Limb (tissue), 2 donors: ENCODE results near the gene TRIM27.
"Not testable (repeated sequence)": the region's sequence is repeated elsewhere in the genome, so short reads cannot be mapped to it uniquely, and the experiment has no call there.

Experiments
- DNase-seq, 2 donors: peaks; one replicate each; pipeline ENCODE4 v3.0.0-alpha.2; 2016; ENCODE audit errors: extremely low spot score in 2 of 2

Gene TRIM27

DNA sequence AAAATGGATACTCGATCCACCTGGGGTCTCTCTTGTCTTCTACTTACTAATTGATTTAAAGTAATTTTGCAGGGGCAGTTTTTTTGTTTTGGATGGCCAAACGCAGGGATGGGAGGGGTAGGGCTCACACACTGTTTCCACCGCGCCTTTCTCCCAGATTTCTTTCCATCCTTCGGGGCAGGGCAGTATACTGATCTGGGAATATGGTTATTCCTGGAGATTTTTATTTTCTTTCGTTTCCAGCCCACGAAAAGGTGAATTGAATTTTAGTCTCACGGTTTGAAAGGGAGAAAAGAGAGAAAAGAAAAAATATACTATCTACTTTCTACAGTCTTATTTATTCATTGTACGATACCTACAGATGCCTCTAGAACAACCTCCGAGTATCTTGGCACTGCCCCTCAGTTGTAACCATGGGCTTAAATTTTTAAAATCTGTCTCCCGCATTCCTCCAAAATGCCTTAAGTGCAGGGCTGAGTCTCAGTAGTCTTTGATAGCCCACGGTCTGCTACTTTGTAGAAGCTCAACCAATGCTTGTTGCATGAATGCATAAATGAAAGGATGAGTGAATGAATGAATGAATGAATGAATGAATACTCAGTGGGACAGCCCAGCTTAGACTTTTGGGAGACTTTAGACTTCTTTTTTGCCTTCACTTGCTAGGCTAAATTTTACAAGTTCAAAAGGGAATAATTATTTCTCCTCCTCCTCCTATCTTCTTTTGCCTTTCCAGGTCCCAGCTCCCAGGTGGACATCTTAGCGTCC is 18.1 kb upstream of the TRIM27 start:
- no peak for DNase-seq

DNA sequence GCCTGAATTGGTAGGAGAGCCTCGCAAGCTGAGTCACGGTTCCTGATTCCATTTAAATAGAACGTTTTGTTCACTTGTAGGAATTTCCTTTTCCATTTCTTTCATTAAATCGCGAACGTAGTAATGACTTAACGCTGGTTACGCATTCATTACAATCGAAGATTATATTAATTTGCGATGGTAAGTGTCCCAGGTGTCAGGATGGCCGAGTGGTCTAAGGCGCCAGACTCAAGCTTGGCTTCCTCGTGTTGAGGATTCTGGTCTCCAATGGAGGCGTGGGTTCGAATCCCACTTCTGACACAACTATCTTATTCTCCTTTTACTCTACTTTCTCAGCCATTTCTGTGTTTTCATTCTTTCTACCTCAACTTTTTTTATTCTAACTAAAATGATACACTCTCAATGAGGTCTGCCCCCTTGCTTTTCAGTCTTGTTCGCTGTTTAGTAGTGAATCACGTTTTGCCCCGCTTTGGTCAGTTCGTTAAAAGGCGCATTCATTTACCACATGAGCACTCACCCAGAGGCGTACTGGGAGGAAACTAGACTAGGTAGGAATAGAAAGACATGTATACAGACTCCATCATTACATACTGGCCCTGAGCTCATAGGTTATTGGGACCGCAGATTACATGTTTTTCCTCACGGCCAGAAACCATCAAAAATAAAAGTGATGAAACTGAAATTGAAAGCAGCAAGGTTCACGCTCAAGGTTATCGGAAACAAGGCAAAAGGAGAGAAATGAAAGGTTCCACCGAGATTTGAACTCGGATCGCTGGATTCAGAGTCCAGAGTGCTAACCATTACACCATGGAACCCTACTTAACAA is 17.3 kb upstream of the TRIM27 start:
- peak; percentile 79 to 82 for DNase-seq

- peak; percentile 32 to 74 for DNase-seq
Measured at GRCh38 chr6:28940294-28940857, 16.6 kb upstream of the TRIM27 start.

- no peak for DNase-seq
Measured at GRCh38 chr6:28933069-28933468, 9.3 kb upstream of the TRIM27 start.

DNA sequence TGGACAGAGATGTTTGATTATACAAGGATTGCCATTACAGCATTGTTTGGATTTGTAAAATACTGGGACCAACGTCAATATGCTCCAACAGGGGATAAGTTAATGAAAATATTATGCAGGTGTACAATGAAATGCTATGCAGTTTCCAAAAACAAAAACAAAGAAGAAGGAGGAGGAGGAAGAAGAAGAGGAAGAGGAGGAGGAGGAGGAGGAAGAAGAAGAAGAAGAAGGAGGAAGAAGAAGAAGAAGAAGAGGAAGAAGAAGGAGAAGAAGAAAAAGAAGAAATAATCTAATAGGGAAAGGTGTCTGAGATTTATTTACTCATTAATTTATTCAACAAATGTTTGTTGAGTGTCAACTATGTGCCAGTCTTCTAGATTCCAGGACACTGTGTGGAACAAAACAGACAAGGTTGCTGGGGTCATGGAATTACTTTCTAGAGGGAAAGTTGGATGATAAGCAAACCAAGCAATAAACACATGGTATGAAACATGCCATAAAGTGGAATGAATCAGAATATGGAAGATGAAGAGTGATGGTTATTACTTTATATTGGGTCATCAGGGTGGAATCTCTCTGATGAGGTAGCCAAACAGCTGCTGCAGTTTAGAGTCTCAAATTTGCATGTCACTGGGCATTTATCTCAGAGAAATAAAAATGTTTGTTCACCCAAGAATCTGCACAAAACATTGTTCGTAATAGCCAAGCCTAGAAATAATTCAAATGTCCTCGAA is 6.3 kb upstream of the TRIM27 start:
- DNase-seq: no peak

- DNase-seq: not testable (repeated sequence)
Measured at GRCh38 chr6:28929339-28929738, 5.6 kb upstream of the TRIM27 start.

DNA sequence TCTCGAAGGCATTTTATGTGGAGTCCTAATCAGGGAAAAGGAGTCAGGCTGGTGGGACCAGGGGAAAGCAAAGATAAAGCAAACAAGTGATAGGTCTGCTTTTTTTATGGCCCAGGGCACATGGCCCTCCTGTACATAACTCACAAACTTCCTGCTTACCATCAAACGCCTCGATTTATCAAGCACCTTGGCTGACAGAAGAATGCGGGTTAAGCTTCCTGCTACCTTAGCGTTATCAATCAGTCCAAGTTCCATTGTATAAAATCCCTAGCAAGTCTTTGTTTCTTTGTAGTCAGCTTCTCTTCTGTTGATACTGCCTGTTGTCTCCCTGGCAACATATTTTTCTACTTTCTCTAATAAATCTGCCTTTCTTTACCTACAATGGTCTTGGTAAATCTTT is 4.1 kb upstream of the TRIM27 start:
- no peak for DNase-seq

DNA sequence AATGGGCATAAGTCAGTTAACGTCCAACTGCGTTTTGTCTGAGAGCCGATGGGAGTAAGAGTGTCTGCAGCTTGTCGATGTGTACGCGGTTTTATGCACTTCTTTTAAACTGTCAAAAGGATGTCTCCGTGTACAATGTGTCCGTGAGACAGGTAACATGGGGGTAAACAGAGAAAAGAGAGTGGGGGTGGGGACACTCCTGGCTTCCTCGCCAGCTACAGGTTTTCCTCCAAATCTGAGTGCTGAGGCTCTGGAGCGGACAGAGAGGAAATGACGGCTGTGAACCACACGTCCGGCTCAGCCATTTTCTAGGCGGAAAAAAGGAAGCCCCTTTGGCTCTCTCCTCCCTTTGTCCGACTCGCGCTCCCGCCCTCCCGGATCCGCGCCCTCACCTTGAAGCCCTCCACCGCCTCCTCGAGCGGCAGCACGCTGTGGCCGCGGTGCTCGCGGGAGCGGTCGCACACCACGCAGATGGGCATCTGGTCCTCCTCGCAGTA is 916 bp downstream of the TRIM27 start:
- DNase-seq: peak; percentile 45 to 71

DNA sequence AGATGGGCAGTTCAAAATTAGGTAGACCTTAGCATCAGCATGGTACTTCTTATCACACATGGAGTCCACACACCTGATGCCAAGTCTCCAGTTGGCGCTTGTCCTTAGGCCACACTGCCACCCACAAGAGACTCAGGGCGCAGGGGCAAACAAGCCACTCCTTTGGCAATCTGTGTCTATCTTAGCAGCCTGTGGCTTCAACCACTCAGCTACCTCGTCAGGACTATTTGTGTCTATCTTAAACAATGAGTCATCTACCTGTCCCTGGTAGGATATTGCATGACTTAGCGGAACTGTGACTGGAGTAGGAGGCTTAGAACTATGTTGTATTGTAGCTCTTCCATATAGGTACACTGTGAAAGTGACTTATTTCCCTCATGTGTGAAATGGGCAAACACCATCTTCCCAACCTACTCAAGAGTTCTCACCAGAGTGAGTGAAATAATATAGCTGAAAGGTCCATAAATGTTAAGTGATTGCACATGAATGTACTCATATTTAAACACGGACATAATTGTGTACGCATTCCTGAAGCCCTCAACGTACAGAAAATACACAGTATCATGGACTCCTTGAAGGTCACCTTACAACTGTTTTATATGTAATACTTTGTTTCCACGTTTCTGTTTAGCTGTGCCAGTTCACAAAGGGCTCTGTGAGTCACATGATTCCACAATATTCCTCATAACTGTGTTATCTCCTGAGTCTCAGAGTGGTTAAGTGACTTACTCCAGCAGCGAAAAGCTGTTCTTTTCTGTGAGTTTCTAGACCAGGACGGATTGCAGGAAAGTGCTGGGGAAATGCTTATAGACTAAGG is 1.6 kb downstream of the TRIM27 start:
- DNase-seq: no peak

GRCh38 chr6:28920281-28920680 is 3.5 kb downstream of the TRIM27 start:
- no peak for DNase-seq

GRCh38 chr6:28914941-28915340 is 8.8 kb downstream of the TRIM27 start:
- no peak for DNase-seq

GRCh38 chr6:28910901-28911690 is 12.7 kb downstream of the TRIM27 start:
- no peak for DNase-seq

DNA sequence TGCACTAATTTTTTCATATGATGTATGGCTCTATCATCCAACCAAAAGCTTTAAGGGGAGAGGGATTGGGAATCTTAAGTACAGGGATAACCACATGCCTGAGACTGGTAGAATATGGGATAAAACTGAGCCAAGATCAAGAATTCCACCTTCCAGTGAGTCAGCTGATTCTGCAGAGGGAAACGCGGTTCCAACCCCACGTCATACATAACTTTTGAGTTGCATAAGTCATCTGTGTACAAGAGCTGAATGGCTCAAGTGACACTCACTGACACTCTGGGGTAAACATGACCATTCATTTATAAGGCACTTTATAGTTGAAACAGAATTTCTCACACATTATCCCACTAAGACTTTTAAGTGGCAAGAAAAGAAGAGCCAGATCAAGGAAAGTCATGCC is 16.4 kb downstream of the TRIM27 start:
- no peak for DNase-seq

- no peak for DNase-seq
Measured at GRCh38 chr6:28906669-28907068, 17.1 kb downstream of the TRIM27 start.

DNA sequence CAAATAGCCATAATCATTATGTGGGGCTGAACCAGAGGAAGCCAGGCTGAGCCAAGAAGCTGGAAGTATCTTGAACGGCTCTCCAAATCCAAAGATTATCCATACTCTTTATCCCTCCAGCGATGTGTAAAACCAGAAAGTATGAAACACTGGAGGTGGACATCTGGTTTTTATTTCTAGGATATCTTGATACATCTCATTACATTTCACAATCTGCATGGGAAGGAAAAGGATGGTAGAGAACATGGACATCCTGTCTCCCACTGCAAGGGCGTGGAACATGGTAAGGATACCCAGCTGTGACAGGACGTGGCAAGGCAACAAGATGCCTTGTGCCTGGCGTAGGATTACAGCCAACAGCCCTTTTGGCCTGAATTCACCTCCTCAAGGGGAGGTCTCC is 20.1 kb downstream of the TRIM27 start:
- no peak for DNase-seq

GRCh38 chr6:28901831-28902230 is 22.0 kb downstream of the TRIM27 start:
- DNase-seq: no peak

DNA sequence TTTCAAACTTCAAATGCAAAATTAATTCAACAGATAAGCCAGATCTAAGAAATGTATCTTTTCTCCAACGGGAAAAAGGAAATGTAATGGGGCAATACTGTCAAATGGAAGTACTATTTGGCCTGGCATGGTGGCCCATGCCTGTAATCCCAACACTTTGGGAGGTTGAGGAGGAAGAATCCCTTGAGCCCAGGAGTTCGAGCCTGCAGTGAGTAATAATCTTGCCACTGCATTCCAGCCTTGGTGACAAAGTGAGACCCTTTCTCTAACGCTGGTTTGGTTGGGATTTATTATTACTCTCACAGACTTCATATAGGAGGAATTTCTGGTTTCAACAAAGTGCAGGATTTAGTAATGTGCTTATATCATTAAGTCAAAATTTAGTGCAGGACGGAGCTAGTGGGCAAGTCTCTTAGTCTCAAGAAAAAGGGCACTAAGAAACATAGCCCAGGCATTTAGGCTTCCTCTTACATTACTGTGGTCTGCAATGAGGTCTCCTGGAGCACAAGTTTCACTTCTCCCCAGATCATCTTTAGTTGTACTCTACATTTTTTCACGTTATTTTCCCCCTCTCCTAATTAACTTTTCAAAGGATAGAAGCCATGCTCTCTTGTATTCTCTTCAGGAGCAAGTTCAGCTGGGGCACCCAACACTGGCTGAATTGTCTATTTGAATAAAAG is 23.1 kb downstream of the TRIM27 start:
- DNase-seq: no peak

- no peak for DNase-seq
Measured at GRCh38 chr6:28898710-28898965, 25.1 kb downstream of the TRIM27 start.

DNA sequence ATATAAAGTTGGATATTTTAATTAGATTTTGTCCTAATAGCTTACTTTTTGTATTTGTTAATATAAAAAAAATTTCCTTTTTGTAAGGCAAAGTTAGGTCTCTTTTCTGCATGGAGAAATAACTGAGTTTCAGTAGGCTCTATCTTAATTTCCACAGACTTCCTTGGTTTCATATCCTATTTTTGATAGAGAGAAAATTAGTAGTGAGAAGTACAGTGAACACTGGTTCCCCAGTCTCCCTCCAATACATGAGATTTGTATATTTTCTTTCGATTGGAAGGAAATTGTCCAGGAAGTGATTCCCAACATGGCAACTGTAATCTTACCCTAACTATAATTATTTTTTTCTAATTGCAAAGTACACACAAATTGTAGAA is 26.4 kb downstream of the TRIM27 start:
- no peak for DNase-seq
